HFFc6 (cell line): ENCODE measurements around the gene TGFBR2. TPM values are rescaled to one million over a fixed set of nuclear protein-coding genes. Genes with fewer than 3 reads are reported as not detected.
A peak's percentile ranks its signal among the peaks of the same experiment; 100 is the strongest.

Experiments used
- DNase-seq: peaks from one replicate; pipeline ENCODE4 v3.0.0-alpha.2; 2018
- H3K27ac Mint-ChIP-seq: 2 replicates; pipeline ENCODE4 v1.8.0; 2020; ENCODE audit warnings: mild to moderate bottlenecking, mixed read lengths
- H3K27me3 Mint-ChIP-seq: 2 replicates; pipeline ENCODE4 v1.8.0; 2021; ENCODE audit warnings: mild to moderate bottlenecking, moderate library complexity, mixed read lengths; ENCODE audit not compliant: insufficient read depth
- H3K36me3 Mint-ChIP-seq: 2 replicates; pipeline ENCODE4 v1.8.0; 2021; ENCODE audit warnings: low read depth, mixed read lengths
- H3K4me1 Mint-ChIP-seq: 2 replicates; pipeline ENCODE4 v1.8.0; 2020; ENCODE audit warnings: low read depth, mixed read lengths
- H3K4me3 Mint-ChIP-seq: 2 replicates; pipeline ENCODE4 v1.8.0; 2020; ENCODE audit warnings: mild to moderate bottlenecking, moderate library complexity, mixed read lengths
- H3K9me3 Mint-ChIP-seq: 2 replicates; pipeline ENCODE4 v1.8.0; 2020; ENCODE audit warnings: mild to moderate bottlenecking, mixed read lengths
- total RNA-seq, 6 experiments: library from RNA; stranded (reverse); fragmentation: NEBNext Ultra II Directional; extraction: Animal tissue kit (Norgen Biotek cat#: 25700); gene quantifications; 2 replicates in 1 of 6; 3 replicates in 5 of 6; pipeline ENCODE4 v1.2.3, GENCODE V29; 2021
- TF ChIP-seq, protein P1 (sequence below): fragments of 200-600 bp; sonication (generic); IDR thresholded peaks from 2 replicates; pipeline ENCODE4 v1.5.0; 2021; ENCODE audit warnings: antibody characterized with exemption, mild to moderate bottlenecking

The TGFBR2 gene
- total RNA-seq, 6 experiments from 2014 or later, result 78.5 to 135 (median 118) TPM

DNA sequence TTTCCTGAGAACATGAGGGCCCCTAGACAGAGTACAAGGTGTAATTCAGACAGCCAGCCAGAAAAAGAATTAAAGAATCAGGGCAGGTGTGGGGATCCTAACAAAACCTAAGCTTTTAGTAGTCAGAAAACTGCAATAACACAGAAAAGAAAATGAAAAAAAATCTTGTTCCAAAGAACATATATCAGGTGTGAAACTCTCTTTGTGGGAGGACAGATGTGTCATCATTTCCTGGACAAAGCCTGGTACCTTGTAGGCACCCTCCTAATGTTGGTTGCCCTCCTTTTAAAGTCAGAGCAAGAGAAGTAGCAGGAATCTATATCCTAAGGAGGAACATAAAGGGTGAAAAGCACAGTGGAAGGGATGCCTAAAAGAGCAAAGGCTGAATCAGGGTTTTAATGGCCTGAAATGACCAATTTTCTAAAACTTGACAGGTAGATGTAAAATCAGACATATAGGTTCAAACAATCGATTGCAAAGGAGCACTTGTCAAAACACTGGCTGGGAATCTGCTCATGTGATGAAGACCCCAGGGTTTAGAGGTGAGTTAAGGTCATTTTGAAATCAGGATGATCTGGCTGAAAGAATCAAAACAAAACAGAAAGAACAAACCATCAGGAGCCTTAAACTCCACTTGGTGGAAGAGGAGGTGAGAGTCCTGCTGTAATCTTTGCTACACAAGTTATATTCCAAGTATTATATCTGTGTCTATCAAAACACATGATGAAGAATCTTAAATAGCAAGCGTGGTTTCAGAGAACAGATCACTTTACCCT, 54.9 kb downstream of the TGFBR2 start:
- DNase-seq, result no peak
- no peak overlapping the region for H3K4me3 Mint-ChIP-seq
- TF ChIP-seq, protein P1, sequence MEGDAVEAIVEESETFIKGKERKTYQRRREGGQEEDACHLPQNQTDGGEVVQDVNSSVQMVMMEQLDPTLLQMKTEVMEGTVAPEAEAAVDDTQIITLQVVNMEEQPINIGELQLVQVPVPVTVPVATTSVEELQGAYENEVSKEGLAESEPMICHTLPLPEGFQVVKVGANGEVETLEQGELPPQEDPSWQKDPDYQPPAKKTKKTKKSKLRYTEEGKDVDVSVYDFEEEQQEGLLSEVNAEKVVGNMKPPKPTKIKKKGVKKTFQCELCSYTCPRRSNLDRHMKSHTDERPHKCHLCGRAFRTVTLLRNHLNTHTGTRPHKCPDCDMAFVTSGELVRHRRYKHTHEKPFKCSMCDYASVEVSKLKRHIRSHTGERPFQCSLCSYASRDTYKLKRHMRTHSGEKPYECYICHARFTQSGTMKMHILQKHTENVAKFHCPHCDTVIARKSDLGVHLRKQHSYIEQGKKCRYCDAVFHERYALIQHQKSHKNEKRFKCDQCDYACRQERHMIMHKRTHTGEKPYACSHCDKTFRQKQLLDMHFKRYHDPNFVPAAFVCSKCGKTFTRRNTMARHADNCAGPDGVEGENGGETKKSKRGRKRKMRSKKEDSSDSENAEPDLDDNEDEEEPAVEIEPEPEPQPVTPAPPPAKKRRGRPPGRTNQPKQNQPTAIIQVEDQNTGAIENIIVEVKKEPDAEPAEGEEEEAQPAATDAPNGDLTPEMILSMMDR, result no peak
- H3K36me3 Mint-ChIP-seq, result peaks cover 49% of the 10 kb centered on the region
- H3K27me3 Mint-ChIP-seq, result peaks cover 2% of the 10 kb centered on the region; the same call in 1 of the 2 replicates
- H3K9me3 Mint-ChIP-seq, result no peaks in the 10 kb centered on the region
- peaks cover 76% of the 10 kb centered on the region for H3K4me1 Mint-ChIP-seq
- 0 out of 2 replicates have a peak overlapping the region, but pooled peaks have one; percentile 9 for H3K27ac Mint-ChIP-seq

DNA sequence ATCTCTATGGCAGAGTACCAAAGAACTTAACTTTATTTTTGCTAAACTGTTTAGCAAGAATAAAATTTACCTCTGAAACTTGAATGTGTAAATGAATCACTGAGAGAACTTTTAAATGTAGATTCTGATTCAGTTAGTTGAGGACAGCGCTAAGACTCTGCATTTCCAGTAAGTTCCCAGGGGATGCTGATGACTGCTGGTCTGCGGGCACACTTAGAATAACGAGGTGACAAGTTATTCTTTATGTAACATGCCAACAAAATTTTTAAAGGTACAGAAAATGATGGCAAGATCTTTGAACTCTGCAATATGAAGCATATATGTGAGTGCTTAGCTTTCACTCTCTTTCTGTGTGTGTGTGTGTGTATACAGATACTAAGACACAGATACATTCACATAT, 56.4 kb downstream of the TGFBR2 start:
- H3K36me3 Mint-ChIP-seq, result peaks cover 40% of the 10 kb centered on the region
- H3K9me3 Mint-ChIP-seq, result no peaks in the 10 kb centered on the region
- no peak overlapping the region for H3K27ac Mint-ChIP-seq
- peaks cover 69% of the 10 kb centered on the region for H3K4me1 Mint-ChIP-seq
- no peak for DNase-seq
- no peak overlapping the region for H3K4me3 Mint-ChIP-seq
- H3K27me3 Mint-ChIP-seq, result peaks cover 2% of the 10 kb centered on the region; the same call in 1 of the 2 replicates
- TF ChIP-seq, protein P1, result no peak

DNA sequence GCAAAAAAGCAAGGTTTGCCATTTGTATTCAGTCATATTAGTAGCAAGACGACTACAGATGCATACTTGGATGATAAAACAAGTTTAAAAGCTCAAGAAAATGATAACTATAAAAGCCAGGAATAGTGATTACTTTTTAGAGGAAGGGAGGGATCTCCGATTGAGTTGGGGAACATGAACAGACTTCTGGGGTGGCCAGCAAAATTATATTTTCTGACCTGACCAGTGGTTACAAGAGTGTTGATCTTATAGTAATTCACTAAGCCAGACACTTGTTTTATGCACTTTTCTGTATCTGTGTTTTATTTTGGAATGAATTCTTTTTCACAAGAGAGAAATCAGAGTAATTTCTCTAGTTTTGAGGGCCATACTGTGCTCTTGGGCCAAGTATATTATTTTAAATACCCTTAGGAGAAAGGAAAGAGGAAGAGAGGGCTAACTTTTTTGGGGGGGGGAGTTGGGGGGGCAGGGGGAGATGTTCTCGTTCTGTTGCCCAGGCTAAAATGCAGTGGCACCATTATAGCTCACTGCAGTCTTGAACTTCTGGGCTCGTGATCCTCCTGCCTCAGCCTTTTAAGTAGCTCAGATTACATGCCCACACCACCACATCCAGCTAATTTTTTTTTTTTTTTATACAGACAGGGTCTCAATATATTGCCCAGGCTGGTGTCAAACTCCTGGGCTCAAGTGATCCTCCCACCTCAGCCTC, 57.3 kb downstream of the TGFBR2 start:
- H3K27ac Mint-ChIP-seq, result no peak overlapping the region
- peaks cover 68% of the 10 kb centered on the region for H3K4me1 Mint-ChIP-seq
- no peak overlapping the region for H3K4me3 Mint-ChIP-seq
- H3K9me3 Mint-ChIP-seq, result no peaks in the 10 kb centered on the region
- peaks cover 2% of the 10 kb centered on the region; the same call in 1 of the 2 replicates for H3K27me3 Mint-ChIP-seq
- DNase-seq, result no peak
- H3K36me3 Mint-ChIP-seq, result peaks cover 49% of the 10 kb centered on the region
- TF ChIP-seq, protein P1, result no peak

- no peak for DNase-seq
- TF ChIP-seq, protein P1, result no peak
- no peak overlapping the region for H3K27ac Mint-ChIP-seq
- H3K36me3 Mint-ChIP-seq, result peaks cover 55% of the 10 kb centered on the region
- H3K4me1 Mint-ChIP-seq, result peaks cover 60% of the 10 kb centered on the region
- H3K4me3 Mint-ChIP-seq, result no peak overlapping the region
- H3K9me3 Mint-ChIP-seq, result no peaks in the 10 kb centered on the region
- no peaks in the 10 kb centered on the region; the same call in 1 of the 2 replicates for H3K27me3 Mint-ChIP-seq
Observed at GRCh38 chr3:30664459-30664858, 58.1 kb downstream of the TGFBR2 start.

DNA sequence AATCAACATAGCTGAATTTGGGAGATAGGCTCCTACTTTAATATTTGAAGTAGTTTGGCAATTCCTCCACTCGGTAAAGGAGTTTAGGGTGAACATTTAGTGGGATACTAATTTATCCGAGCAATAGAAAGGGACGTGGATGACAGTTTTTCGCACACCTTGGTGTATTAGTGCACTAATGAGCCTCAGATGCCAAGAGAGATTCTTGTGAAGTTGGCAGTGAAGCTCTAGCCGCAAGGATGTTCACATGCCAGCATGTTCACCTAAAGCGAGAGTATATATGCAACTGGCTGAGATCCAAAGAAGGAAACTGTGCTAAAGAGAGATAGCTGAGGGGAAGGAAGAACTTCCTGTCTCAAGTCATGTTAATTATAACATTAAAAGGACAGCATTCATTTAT, 58.5 kb downstream of the TGFBR2 start:
- H3K9me3 Mint-ChIP-seq, result no peaks in the 10 kb centered on the region

More for the DNA sequence above, 58.5 kb downstream of the TGFBR2 start:
- no peaks in the 10 kb centered on the region; the same call in 1 of the 2 replicates for H3K27me3 Mint-ChIP-seq
- TF ChIP-seq, protein P1, result no peak
- peaks cover 56% of the 10 kb centered on the region for H3K4me1 Mint-ChIP-seq
- DNase-seq, result no peak
- H3K4me3 Mint-ChIP-seq, result no peak overlapping the region
- H3K36me3 Mint-ChIP-seq, result peaks cover 59% of the 10 kb centered on the region
- H3K27ac Mint-ChIP-seq, result no peak overlapping the region
